Measurements from ENCODE around the gene TECR. TPM values are rescaled to one million over a fixed set of nuclear protein-coding genes. Genes with fewer than 3 reads are reported as not detected.

Gene TECR
- total RNA-seq, 1 donor from 2014 or later, result 106 TPM

GRCh38 chr19:14480700-14481079 is 48.7 kb upstream of the TECR start:
- H3K36me3 ChIP-seq (ENCODE audit: insufficient read depth, low read length), result peaks cover 5% of the 10 kb centered on the region
- H3K4me1 ChIP-seq (ENCODE audit: insufficient read depth, low read length), result peaks cover 10% of the 10 kb centered on the region
- no peak for FAIRE-seq
- H3K27ac ChIP-seq (ENCODE audit: low read depth, low read length), result no peak overlapping the region
- peaks cover 4% of the 10 kb centered on the region for H3K79me2 ChIP-seq (ENCODE audit: insufficient read depth, low read length)
- no peak overlapping the region for H3K9ac ChIP-seq (ENCODE audit: low read length)
- H3K27me3 Mint-ChIP-seq (ENCODE audit: low read depth, unreplicated experiment), result no peaks in the 10 kb centered on the region
- peak overlapping the region; percentile 52 for H3K4me2 ChIP-seq (ENCODE audit: low read length)
- no peaks in the 10 kb centered on the region for H3K9me3 Mint-ChIP-seq (ENCODE audit: unreplicated experiment)
- no peak overlapping the region for H2AFZ ChIP-seq (ENCODE audit: low read depth, low read length)
- H3K4me3 Mint-ChIP-seq (ENCODE audit: unreplicated experiment), result no peak overlapping the region
- peaks cover 7% of the 10 kb centered on the region for H3K36me3 Mint-ChIP-seq (ENCODE audit: low read depth, unreplicated experiment)
- peaks cover 10% of the 10 kb centered on the region for H3K4me1 Mint-ChIP-seq (ENCODE audit: low read depth, unreplicated experiment)
- H3K9me3 ChIP-seq (ENCODE audit: insufficient read depth, low read depth, low read length), result no peaks in the 10 kb centered on the region
- no peaks in the 10 kb centered on the region for H3K27me3 ChIP-seq (ENCODE audit: insufficient read depth, low read length)
- no peak overlapping the region for H3K4me3 ChIP-seq (ENCODE audit: insufficient read depth, low read depth, low read length)
- peaks cover 58% of the 10 kb centered on the region for H4K20me1 ChIP-seq (ENCODE audit: insufficient read depth, low read length)
- peak overlapping the region; percentile 58 for H3K27ac Mint-ChIP-seq (ENCODE audit: unreplicated experiment)
- TF ChIP-seq EZH2 (IDR thresholded peaks at IDR 0.05; ENCODE audit: insufficient read depth, low read length) (no peak), CTCF (IDR thresholded peaks at IDR 0.05; ENCODE audit: insufficient read depth, low read depth, low read length) (no peak)
- DNase-seq (ENCODE audit: low read depth), result peak; percentile 62

- no peaks in the 10 kb centered on the region for H3K27me3 ChIP-seq (ENCODE audit: insufficient read depth, low read length)
- no peak overlapping the region for H3K27ac ChIP-seq (ENCODE audit: low read depth, low read length)
- H3K36me3 ChIP-seq (ENCODE audit: insufficient read depth, low read length), result peaks cover 5% of the 10 kb centered on the region
- Mint-ChIP-seq H3K27me3 (ENCODE audit: low read depth, unreplicated experiment) (no peaks in the 10 kb centered on the region), H3K9me3 (ENCODE audit: unreplicated experiment) (no peaks in the 10 kb centered on the region), H3K27ac (ENCODE audit: unreplicated experiment) (no peak overlapping the region), H3K4me1 (ENCODE audit: low read depth, unreplicated experiment) (no peaks in the 10 kb centered on the region), H3K36me3 (ENCODE audit: low read depth, unreplicated experiment) (peaks cover 13% of the 10 kb centered on the region), H3K4me3 (ENCODE audit: unreplicated experiment) (no peak overlapping the region)
- peaks cover 5% of the 10 kb centered on the region for H3K4me1 ChIP-seq (ENCODE audit: insufficient read depth, low read length)
- peaks cover 10% of the 10 kb centered on the region for H3K79me2 ChIP-seq (ENCODE audit: insufficient read depth, low read length)
- no peak overlapping the region for H3K4me3 ChIP-seq (ENCODE audit: insufficient read depth, low read depth, low read length)
- H2AFZ ChIP-seq (ENCODE audit: low read depth, low read length), result no peak overlapping the region
- H4K20me1 ChIP-seq (ENCODE audit: insufficient read depth, low read length), result peaks cover 54% of the 10 kb centered on the region
- H3K9me3 ChIP-seq (ENCODE audit: insufficient read depth, low read depth, low read length), result no peaks in the 10 kb centered on the region
- no peak overlapping the region for H3K4me2 ChIP-seq (ENCODE audit: low read length)
- no peak overlapping the region for H3K9ac ChIP-seq (ENCODE audit: low read length)
- TF ChIP-seq EZH2 (IDR thresholded peaks at IDR 0.05; ENCODE audit: insufficient read depth, low read length) (no peak), CTCF (IDR thresholded peaks at IDR 0.05; ENCODE audit: insufficient read depth, low read depth, low read length) (no peak)
- no peak for FAIRE-seq
- DNase-seq (ENCODE audit: low read depth), result no peak
These were observed 47.0 kb upstream of the TECR start for GRCh38 chr19:14482172-14482941.
